Ramos (cell line): ENCODE data around the gene CT45A5.
"Not testable (repeated sequence)": the region's sequence is repeated elsewhere in the genome, so short reads cannot be mapped to it uniquely, and the experiment has no call there.

Source experiments
- in situ Hi-C: fragments of 300-500 bp; cut with MboI; formaldehyde crosslinking; loops from one replicate; pipeline ENCODE4 v1.14.3; 2022; ENCODE audit warnings: low sequenced_read_pairs; ENCODE audit not compliant: unreplicated experiment

The CT45A5 gene

GRCh38 chrX:135785403-135785802, at the start of gene CT45A5:
CT45A5 (minus strand) TSS chrX:135785503; CDS start chrX:135781729, 3,774 bp downstream.
- in situ Hi-C loops: not testable (repeated sequence)

GRCh38 chrX:135819912-135820311, 34.6 kb upstream of the CT45A5 start, which contains the start of gene CT45A2:
CT45A2 (minus strand) TSS chrX:135820012; CDS start chrX:135816265, 3,747 bp downstream.
- in situ Hi-C loops: not testable (repeated sequence)

- in situ Hi-C loops: not testable (repeated sequence)
Measured at GRCh38 chrX:135802687-135803086, 17.4 kb upstream of the CT45A5 start, which contains the start of gene CT45A6. CT45A6 (minus strand) TSS chrX:135802787; CDS start chrX:135798993, 3,794 bp downstream.

GRCh38 chrX:135768091-135768490, 17.2 kb downstream of the CT45A5 start, which contains the start of gene CT45A3:
CT45A3 (minus strand) TSS chrX:135768191; CDS start chrX:135764444, 3,747 bp downstream.
- in situ Hi-C loops: not testable (repeated sequence)

- in situ Hi-C loops: not testable (repeated sequence)
Measured at GRCh38 chrX:135744739-135745138, 40.6 kb downstream of the CT45A5 start.

GRCh38 chrX:135741192-135741715, 44.0 kb downstream of the CT45A5 start:
- in situ Hi-C loops: no loop called here

- in situ Hi-C loops: no loop called here
Measured at GRCh38 chrX:135740681-135741149, 44.6 kb downstream of the CT45A5 start.

GRCh38 chrX:135737366-135738071, 47.8 kb downstream of the CT45A5 start:
- in situ Hi-C loops: no loop called here

GRCh38 chrX:135734666-135735065, 50.6 kb downstream of the CT45A5 start:
- in situ Hi-C loops: not testable (repeated sequence)
